NCI-H446 (cell line): ENCODE results near the gene GNAQ.
"Not testable (repeated sequence)": the region's sequence is repeated elsewhere in the genome, so short reads cannot be mapped to it uniquely, and the experiment has no call there.

Experiments used
- DNase-seq, 2 experiments: peaks; one replicate each; lab custom pipeline; 2025; lab: John Stamatoyannopoulos, UW

GNAQ gene

DNA sequence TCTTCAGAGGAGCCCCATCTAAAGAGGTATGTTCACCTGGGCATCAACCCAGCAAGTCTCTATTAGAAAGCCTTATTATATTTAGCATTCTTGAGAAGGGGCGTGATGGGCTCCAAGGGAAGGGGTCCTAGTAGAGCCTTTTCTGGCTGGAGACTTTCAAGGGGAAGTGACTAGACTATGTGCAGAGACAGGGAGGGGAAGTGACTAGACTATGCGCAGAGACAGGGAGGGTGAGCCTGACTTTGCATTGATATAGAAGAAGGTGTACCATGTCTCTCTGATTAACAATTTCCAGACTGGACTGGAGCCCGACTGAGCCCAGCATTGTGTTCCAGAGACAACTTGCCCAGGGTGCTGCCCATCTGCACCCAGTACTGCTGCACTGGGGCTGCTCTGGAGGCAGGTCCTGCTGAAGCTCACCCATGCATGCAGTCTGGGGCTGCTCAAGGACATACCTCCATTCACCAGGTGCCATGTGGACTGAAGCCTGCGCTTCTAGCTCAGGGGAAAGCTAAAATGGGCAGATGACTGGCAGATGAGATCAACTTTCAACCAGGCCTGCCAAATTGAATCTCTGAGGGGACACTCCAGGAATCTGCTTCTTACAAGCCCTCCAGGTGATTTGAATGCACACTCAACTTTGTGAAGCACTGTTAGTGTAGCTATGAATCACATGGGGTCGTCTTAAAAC lies 300.5 kb downstream of the GNAQ start:
- no peak for DNase-seq

DNA sequence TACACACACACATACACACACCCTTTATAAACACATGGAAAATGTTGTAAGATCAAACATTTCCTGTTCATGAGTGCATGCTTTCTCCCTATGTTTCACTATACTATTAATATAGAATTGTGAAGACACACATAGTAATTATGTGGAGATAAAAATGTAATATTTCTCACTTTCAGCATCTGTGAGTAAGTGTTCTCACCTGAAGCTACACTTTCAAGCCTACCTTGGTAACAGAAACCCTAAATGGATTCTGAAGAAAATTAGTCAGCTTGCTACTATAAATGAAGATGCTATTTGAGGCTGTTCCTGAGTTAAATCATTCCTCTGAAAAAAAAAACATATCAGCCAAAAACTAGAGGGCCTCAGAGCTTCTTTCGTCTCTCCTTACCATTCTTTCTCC lies 302.4 kb downstream of the GNAQ start:
- DNase-seq: no peak

DNA sequence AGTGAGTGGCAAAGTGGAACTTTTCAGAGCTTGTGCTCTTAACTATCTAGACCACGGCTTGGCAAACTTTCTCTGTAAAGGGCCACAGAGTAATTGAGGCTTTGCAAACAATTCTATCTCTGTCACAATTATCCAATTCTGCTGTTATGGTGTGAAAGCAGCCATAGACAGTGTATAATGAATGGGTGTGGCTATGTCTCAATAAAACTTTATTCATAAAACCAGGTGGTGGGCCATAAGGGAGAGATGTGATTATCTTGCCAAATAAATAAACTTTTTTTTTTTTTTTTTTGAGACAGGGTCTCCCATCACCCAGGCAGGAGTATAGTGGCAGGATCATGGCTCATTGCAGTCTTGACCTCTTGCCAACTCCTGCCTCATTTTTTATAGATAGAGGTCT lies 304.8 kb downstream of the GNAQ start:
- DNase-seq: no peak

DNA sequence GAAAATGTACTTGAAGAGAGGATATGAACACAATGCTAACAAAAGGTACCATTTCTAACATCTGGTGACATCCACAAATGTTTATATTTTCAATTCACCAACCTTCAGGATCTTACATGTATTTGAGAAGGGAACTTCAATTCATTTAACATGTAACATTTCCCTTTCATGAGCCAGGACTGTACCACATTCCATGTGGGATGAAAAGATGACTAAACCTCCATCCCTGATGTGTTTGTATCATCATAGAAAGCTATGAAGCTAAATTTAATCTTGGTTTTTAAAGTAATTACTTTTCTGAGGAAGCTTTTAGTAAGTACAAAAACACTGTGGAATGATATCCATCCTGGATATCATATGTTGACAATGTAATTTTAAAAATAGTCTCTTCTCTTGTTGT lies 305.3 kb downstream of the GNAQ start:
- DNase-seq: no peak

DNA sequence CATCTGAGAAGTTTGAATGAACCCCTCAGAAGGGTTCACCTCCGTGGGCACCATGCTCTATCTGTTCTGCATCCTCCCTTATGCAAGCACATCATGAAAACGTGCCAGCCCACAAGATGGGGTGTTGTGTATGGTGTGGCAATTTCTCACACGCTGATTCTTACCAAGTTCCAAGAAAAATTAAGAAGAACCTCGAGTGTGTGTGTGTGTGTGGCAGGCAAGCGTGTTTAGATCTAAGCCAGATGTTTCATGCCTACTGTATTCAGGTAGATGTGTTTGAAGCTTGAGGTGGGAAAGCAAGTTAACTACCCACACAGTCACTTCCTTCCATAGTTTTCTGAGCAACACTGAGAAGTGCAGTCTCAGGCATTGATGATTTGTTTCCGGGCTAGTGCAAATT lies 305.8 kb downstream of the GNAQ start:
- DNase-seq: no peak

DNA sequence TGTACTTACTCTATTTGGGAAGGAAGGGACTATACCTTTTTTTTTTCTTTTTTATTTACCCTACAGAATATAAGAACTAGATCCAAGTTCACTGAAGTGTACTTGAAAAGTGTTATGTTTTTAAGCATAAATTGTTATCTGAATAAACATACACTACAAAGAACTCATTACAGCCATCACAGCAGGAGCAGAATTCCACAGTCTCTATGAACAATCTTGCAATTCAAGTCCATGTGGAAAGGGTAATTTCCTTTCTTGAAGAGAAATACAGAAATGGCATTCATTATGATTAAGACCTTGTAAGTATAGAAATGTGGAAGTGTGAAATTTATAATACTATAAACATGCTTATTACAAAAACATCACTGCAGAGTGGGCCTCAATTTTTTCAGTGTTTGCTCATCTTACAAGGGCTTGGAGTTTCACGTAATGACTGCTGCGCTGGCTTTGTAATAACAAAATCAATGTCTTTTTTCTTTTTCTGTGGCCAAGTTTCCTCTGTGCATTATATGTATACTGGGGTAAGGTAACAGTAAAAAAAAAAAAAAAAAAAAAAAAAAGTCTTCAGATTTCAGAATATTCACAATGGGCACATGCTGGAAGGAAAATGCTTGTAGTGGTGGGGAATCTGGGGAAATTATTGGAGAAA lies 306.4 kb downstream of the GNAQ start:
- DNase-seq: no peak

DNA sequence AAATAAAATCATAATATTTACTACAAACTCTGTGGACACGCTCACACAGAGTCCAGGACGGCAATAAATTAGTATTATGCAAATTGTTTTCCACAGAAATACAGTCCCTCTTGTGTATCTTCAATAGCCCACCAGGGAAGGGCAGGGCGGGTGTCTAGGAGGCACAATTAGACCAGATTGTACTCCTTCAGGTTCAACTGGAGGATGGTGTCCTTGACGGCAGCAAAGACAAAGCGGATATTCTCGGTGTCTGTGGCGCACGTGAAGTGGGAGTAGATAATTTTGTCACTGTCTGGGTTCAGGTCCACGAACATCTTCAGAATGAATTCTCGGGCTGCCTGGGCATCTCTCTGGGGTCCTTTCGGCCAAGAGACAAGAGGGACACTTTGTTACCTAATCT lies 310.5 kb downstream of the GNAQ start:
- not testable (repeated sequence) for DNase-seq

DNA sequence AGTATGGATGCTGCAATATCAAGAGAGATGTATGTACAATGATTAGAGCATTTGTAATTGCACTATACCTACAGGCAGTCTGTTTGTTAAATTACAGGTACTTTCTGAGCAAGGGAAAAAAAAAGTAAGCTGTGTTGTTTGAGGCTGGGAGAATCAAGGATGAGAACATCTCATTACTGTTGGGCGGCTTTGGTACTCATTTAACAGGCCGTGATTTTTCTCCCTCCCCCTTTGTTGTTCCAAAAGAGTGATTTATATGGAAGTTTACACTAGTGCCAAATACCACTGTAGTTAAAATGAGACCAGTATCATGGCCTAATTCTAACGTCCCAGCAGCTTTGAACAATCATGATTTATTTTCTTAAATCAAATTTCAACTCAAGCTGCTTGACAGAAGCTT lies 312.3 kb downstream of the GNAQ start:
- no peak for DNase-seq

DNA sequence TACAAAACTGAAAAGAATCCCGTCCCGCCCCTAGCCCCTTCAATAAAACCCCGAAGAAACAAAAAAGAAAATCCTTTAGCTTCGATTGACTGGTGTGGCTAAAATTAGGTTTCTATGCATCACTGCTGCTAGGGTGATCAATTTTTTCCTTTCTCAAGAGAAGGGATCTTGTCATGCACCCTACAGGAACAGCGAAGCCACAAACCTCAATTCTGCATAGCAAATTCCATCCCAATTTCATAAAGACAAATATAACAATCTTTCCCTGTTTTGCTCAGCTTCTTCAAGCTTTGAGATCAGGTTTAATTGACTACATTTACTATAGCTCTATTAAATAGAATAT lies 313.3 kb downstream of the GNAQ start:
- DNase-seq: not testable (repeated sequence)

DNA sequence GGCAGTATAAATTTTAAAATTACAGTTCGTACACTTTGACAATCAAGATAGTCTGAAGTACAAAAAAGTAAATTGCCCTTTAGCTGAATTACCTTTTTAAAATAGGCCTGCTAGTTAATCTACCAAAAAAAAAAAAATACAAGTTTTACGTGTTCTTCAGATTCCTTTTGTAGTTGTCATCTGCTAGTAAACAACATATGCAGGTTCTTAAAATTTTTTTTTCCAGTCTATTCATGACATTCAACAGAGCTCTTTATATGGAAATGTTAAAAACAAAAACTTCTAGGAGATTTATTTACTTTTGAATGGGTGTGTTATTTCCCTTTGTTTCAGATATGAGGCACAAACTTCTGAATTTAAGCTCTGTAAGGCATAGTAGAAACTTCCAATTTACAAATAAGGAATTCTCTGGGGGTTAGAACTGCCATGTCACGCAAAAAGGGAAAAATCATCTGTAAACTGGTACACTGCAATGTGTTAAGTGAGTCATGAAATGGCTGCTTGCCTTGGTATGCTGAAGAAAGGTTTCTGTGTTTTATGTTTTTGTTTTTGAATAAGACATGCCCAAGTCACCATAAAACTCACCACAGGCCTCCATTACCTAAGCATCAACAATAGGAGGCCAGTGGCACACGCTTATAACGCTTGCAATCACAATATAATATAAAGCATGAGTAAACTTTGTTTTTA lies 313.9 kb downstream of the GNAQ start:
- not testable (repeated sequence) for DNase-seq

DNA sequence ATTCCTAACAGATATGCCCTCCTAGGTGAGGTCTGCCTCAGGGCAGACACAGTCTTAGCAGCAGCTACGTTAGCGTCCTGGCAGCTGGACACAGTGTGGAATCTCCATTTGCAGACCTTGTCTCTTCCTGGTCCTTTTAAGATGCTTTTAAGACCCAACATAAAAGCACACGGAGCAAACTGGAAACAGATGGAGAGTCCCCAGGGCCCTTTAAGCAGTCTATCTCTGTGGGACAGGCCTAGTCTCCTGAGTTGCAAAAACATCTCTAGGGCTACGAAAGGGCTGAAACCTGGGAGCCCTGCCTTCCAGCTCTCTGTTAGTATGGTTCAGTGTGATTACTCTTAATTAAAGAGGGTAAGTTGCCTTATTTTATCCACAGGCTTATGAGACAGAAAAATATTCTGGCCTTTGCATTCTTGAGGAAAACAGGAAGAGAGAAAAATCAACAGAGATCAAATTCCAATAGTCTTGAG lies 317.5 kb downstream of the GNAQ start:
- DNase-seq: no peak

DNA sequence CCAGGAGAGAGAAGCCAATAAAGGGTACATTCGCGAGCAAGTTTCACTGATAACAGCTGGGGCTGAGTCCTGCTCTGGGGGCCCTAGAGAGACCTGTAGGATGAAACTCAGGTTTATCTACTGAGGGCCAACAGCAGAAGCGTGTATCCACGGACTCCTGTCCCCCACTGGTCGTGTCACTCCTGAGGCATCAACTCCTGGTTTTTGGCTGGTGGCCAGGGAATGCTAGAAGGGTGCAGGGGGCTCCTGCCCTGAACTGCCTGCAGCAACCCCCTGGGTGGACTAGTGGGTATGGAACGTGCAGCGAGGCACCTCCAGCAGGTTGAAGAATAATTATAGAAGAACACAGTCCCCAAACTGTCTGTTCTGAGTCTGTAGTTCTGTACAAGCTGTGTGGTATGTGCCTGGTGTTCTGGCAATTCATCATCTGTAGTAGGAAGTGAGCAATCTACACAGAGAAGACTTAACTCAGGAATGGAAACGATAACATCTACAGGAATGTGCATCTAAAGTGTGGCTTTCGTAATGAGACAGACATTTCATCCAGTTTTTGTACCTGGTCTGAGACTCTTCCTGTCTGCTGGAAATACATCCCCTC lies 319.0 kb downstream of the GNAQ start:
- no peak for DNase-seq

DNA sequence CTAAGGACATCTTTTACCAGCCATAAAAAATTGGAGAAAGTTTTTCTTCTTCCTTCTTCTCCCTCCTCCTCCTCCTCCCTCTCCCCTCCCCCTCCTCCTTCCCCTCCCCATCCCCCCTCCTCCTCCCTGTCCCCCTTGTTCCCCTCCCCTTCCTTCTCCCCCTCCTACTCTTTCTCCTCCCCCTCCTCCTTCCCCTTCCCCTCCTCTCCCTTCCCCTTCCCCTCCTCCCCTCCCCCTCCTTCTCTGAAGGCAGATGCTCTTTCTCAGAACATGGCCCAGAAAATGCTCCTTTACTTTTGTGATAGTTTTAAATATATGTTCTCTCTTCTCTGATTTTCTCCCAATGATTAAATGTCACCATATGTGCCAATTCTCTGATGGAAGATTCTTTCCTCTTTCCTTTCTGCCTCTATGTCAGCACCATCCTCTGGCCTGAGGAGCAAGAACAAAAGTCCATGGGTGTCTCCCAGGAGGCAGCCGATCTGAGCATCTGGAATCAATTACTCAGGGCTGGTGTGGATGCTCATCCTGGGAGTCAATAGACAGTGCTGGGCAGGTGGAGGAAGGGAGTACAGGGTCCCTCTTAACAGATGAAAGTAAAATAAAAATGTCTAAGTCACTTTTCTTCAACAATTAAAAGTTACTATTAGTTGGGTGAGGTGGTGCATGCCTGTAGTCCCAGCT lies 320.5 kb downstream of the GNAQ start:
- DNase-seq: no peak

DNA sequence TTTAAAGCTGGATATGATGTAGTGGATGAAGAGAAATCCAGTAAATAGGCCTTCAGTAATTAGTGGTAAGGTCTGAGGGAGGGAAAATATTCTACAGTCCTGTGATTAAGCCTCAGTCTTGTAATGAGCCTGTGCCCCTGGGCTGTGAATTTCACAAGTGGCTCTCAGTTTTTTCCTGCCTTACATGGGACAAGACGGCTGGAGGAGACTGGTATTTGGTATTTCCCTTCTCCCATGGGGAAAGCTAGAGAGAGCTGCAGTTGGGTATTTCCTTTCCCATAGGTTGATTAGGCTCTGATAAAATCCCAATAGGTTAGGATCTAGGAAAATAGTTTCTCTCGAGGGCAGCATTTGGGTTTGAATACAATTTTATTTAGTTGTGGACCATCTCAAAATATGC lies 321.3 kb downstream of the GNAQ start:
- DNase-seq: no peak

DNA sequence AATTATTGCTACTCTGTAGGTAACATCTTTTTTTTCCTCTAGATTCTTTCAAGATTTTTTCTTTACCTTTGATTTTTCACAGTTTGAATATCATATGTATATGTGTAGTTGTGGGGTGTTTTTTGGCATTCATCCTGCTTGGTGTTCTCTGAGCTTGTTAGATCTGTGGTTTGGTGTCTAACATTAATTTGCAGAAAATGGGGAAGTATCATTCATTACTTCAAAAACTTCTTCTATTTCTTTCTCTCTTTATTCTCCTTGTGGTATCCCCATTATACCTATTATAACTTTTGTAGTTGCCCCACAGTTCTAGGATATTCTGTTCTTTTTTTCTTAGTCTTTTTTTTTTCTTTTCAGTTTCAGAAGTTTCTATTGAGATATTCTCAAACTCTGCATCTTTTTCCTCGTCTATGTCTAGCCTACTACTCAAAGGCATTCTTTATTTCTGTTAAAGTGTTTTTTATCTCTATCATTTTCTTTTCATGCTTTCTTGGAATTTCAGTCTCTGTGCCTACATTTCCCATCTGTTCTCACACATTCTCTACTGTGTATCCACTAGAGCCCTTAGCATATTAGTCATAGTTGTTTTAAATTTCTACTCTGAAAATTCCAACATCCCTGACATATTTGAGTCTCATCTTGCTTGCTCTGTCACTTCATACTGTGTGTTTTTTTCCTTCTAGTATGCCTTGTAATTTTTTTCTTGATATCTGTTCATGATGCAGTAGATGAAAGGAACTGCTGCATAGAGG lies 323.4 kb downstream of the GNAQ start:
- DNase-seq: no peak

DNA sequence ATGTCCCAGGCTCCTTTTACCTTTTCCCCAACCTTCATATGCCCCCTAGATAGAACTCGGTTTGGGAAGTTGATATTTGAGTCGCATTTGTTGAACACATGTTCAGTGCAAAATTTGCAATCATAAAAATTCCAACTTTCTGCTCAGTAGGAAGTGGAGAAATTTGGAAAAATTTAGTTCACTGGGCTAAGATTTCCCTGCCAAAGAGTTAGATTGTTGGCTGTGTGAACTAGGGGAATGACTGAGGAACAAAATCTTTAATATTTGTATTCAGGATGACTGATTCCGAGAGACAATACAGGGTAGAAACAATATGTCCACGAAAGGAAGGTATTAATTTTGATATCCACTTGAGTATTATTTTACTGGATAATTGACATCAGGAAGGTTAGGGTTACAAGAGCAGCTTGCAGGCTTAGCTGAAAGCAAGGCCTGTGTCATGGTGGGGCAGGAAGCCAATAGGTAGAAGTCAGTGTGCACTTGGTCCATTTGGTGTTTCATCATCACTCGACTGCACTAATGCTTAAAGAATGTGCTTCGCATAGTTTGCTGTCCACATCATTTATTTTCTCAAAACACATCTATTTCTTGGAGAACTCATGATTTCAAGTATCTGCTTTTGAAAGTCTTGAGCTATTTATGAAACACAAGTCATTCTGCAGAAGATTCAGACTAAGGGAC lies 324.1 kb downstream of the GNAQ start:
- peak in 1 of 2 experiments; percentile 30 for DNase-seq

DNA sequence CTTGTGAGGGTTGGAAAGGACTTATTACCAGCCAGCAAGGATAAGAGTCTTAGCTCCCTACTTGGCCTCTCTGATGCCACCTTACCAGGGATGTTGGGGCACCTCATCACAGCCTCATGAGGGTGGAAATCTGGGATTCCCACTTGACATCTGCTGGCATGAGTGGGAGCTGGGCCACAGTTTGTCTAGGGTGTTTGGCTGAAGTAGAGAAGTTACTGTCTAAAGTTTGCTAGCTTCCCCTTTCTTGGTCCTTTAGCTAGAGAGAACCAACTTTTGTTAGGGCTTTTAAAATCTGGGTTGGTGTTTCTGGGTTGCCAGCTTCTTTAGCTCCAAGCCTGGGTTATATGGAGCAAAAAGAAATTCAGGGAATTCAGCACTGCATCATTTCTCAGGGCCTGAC lies 326.0 kb downstream of the GNAQ start:
- DNase-seq: no peak

DNA sequence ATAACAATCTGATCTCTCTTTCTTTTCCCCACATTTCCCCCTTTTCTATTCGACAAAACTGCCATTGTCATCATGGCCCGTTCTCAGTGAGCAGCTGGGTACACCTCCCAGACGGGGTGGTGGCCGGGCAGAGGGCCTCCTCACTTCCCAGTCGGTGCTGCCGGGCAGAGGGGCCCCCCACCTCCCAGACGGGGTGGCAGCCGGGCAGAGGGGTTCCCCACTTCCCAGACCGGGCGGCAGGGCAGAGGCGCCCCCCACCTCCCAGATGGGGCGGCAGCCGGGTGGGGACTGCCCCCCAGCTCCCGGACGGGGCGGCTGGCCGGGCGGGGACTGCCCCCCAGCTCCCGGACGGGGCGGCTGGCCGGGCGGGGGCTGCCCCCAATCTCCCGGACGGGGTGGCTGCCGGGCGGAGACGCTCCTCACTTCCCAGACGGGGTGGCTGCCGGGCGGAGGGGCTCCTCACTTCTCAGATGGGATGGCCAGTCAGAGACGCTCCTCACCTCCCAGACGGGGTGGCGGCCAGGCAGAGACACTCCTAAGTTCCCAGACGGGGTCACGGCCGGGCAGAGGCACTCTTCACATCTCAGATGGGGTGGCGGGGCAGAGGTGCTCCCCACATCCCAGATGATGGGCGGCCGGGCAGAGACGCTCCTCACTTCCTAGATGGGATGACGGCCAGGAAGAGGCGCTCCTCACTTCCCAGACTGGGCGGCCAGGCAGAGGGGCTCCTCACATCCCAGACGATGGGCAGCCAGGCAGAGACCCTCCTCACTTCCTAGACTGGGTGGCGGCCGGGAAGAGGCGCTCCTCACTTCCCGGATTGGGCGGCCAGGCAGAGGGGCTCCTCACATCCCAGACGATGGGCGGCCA lies 328.9 kb downstream of the GNAQ start:
- DNase-seq: not testable (repeated sequence)

DNA sequence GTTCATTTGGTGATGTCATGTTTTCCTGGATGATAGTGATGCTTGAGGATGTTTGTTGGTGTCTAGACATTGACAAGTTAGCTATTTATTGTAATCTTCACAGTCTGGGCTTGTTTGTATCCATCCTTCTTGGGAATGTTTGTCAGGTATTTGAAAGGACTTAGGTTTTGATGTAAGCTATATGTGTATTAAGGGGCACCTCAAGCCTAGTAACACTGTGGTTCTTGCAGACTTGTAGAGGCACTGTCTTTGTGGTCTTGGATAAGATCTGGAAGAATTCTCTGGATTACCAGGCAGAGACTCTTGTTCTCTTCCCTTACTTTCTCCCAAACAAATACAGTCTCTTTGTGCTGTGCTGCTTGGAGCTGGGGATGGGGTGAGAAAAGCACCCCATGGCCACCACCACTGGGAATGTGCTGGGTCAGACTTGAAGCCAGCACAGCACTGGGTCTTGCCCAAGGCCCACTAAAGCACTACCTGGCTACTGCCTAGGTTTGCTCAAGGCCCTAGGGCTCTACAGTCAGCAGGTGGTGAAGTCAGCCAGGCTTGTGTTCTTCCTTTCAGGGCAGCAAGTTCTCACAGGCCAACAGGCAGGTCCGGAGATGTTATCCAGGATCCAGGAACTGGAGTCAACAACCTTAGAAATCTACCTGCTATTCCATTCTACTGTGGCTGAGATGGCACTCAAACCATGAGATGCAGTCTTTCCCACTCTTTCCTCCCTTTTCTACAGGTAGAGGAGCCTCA lies 334.2 kb downstream of the GNAQ start:
- DNase-seq: no peak
